Ectodermal cell (in vitro differentiated cells): Measurements from ENCODE around the gene ANTXRL.
"Not testable (repeated sequence)": the region's sequence is repeated elsewhere in the genome, so short reads cannot be mapped to it uniquely, and the experiment has no call there.

Experiments used
- H3K27ac ChIP-seq: 2 replicates; pipeline ENCODE4 v1.7.0; 2013; ENCODE audit warnings: mild to moderate bottlenecking, low read depth, low read length; ENCODE audit not compliant: insufficient read depth, poor library complexity, severe bottlenecking
- H3K27me3 ChIP-seq: 2 replicates; pipeline ENCODE4 v1.7.0; 2013; ENCODE audit warnings: mild to moderate bottlenecking, low read length; ENCODE audit not compliant: insufficient read depth, control insufficient read depth, poor library complexity, severe bottlenecking
- H3K36me3 ChIP-seq: one replicate; pipeline ENCODE4 v1.7.0; 2013; ENCODE audit warnings: low read length; ENCODE audit not compliant: control insufficient read depth, insufficient read depth
- H3K4me1 ChIP-seq: one replicate; pipeline ENCODE4 v1.7.0; 2013; ENCODE audit warnings: low read length; ENCODE audit not compliant: control insufficient read depth, insufficient read depth
- H3K4me3 ChIP-seq: 2 replicates; pipeline ENCODE4 v1.7.0; 2013; ENCODE audit warnings: low read depth, low read length, control low read depth; ENCODE audit not compliant: insufficient read depth
- H3K9me3 ChIP-seq: 2 replicates; pipeline ENCODE4 v1.7.0; 2013; ENCODE audit warnings: mild to moderate bottlenecking, low read length, moderate library complexity; ENCODE audit not compliant: control insufficient read depth
- WGBS, 2 experiments: methylation state at CpG; one replicate each; pipeline ENCODE4 v1.1.7; 2013; ENCODE audit warnings: missing lambda C conversion rate in 2 of 2; 5-methylcytosine and 5-hydroxymethylcytosine counted together

Gene ANTXRL

DNA sequence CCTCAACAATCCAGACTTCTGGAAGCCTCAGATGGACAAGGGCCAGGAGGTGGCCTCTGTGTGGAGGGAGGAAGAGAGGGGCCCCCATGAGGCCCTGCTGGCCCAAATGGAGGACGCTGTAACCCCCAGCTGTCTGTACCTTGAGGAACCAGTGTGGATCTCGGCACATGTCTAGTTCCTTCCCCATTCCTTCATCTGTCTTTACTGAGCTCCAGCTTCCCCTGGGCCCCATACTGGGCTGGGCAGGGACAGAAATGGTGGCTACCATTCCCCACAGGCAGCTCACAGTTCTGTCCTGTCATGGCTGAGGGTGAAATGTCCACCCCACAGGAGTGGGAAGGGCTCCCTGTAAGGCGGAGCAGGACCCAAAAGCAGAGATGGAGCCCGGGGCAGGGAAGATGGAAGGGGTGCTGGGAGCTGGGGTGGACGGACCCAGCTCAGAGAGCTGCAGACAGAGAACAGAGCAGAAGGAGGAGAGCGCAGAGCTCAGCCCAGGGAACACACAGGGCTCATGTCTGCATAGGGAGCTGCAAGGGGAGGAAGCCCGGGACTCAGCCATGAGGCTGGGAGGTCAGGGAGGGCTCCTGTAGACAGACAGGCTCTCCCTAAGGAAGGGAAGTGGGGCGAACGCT is 22.8 kb downstream of the ANTXRL start:
- no peaks in the 10 kb centered on the region for H3K27me3 ChIP-seq
- no peak overlapping the region for H3K4me3 ChIP-seq
- H3K4me1 ChIP-seq: no peaks in the 10 kb centered on the region
- H3K9me3 ChIP-seq: no peaks in the 10 kb centered on the region
- H3K36me3 ChIP-seq: no peaks in the 10 kb centered on the region
- WGBS, 2 experiments: 91 to 92% methylated on average over 9 of the region's 9 CpGs
- H3K27ac ChIP-seq: no peak overlapping the region

DNA sequence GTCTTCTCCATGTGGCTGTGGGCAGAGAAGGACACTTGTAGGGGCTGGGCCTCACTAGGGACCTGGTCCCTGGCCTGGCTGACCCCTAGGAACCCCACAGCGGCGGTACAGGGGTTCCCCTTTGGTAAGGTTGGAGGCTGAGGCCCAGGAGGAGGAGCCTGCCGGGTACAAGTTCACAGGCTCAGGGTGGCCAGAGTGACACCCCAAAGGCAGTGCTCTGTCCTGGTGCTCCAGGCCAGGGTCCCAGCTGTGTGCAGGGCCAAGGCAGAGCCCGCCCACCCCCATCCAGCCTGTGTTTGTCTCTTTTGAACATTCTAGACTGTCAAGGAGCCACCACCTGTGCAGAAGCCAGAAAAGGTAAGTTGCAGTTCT is 23.3 kb downstream of the ANTXRL start:
- Histone ChIP-seq H3K4me1 (no peaks in the 10 kb centered on the region), H3K4me3 (no peak overlapping the region), H3K27ac (no peak overlapping the region), H3K9me3 (no peaks in the 10 kb centered on the region), H3K36me3 (no peaks in the 10 kb centered on the region), H3K27me3 (no peaks in the 10 kb centered on the region)
- WGBS, 2 experiments: 93 to 95% methylated on average over 4 of the region's 4 CpGs

GRCh38 chr10:46310851-46311250 is 24.1 kb downstream of the ANTXRL start:
- Histone ChIP-seq H3K9me3 (no peaks in the 10 kb centered on the region), H3K4me3 (no peak overlapping the region), H3K27ac (no peak overlapping the region), H3K36me3 (no peaks in the 10 kb centered on the region), H3K4me1 (no peaks in the 10 kb centered on the region), H3K27me3 (no peaks in the 10 kb centered on the region)
- WGBS, 2 experiments: 82 to 88% methylated on average over 6 of the region's 6 CpGs

GRCh38 chr10:46311501-46311951 is 24.7 kb downstream of the ANTXRL start:
- Histone ChIP-seq H3K27me3 (no peaks in the 10 kb centered on the region), H3K36me3 (no peaks in the 10 kb centered on the region), H3K4me1 (no peaks in the 10 kb centered on the region), H3K27ac (no peak overlapping the region), H3K4me3 (no peak overlapping the region), H3K9me3 (no peaks in the 10 kb centered on the region)
- WGBS, 2 experiments: 79 to 81% methylated on average over 7 of the region's 7 CpGs

- WGBS, 2 experiments: 94 to 96% methylated on average over 5 to 8 of the region's 9 CpGs
- not testable (repeated sequence) for H3K27me3 ChIP-seq, H3K4me1 ChIP-seq, H3K9me3 ChIP-seq, H3K4me3 ChIP-seq, H3K27ac ChIP-seq, H3K36me3 ChIP-seq
Observed at GRCh38 chr10:46311961-46312431, 25.2 kb downstream of the ANTXRL start.

DNA sequence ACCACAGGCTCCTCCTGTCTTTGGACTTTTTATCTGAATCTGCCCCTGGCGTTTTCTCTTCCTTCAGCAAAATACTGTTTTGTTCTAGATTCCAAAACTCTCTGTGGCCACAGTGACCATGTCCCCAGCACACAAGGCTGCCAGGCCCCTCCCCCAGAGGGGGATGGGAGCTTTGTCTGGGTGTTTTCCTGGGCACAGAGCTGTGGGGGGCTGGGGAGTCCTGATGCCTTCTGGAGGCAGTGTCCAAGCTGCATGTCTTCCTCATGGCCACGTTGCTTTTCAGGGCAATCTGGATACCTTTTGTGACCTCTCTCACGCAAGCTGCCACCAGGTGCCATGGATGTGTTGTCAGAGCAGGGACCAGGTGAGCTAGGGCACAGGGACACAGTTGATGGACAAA is 26.2 kb downstream of the ANTXRL start:
- no peaks in the 10 kb centered on the region for H3K9me3 ChIP-seq
- no peaks in the 10 kb centered on the region for H3K4me1 ChIP-seq
- no peak overlapping the region for H3K27ac ChIP-seq
- WGBS, 2 experiments: 88 to 89% methylated on average over 3 of the region's 3 CpGs
- no peaks in the 10 kb centered on the region for H3K36me3 ChIP-seq
- H3K27me3 ChIP-seq: no peaks in the 10 kb centered on the region
- no peak overlapping the region for H3K4me3 ChIP-seq

GRCh38 chr10:46314071-46314470 is 27.3 kb downstream of the ANTXRL start:
- WGBS, 2 experiments: 88 to 91% methylated on average over 8 of the region's 8 CpGs
- no peak overlapping the region for H3K27ac ChIP-seq
- no peaks in the 10 kb centered on the region for H3K36me3 ChIP-seq
- no peak overlapping the region for H3K4me3 ChIP-seq
- no peaks in the 10 kb centered on the region for H3K9me3 ChIP-seq
- H3K27me3 ChIP-seq: no peaks in the 10 kb centered on the region
- no peaks in the 10 kb centered on the region for H3K4me1 ChIP-seq

DNA sequence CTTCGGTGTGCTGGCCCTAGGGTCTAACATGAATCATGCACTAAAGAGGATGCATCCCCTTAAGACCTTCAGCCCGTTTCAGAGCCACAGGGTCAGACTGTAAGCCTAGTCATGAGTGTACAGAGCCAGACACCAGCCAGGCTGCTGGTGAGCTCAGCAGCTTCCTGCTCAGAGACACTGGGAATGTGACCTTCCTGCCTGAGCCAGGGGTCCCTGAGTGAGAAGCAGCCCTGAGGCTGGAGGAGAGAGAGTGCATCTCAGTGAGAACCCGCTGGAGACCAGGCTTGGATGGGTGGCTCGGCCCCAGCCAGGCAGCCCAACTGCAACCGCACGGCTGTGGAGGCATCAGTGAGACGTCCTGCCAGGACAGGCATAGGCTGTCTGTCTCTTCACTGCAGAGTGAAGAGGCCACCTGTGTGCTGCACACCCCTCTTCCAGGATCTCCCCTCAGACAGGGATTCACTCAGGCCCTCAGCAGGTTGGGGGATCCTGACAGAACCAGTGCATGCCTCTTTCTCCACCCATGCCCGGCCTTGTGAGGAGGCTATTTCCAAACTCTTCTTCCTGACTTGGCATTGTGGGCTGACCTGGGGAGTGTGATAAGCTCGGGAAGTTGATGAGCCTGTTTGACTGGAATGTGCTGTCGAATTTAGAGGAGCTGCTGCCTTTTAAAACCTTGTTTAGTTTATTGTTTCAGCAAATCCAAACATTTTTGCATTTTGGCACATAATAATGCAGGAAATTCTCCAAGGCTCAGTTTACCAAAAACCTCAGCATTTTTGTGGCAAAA is 28.5 kb downstream of the ANTXRL start:
- not testable (repeated sequence) for H3K4me1 ChIP-seq, H3K4me3 ChIP-seq, H3K27me3 ChIP-seq, H3K36me3 ChIP-seq, H3K9me3 ChIP-seq, H3K27ac ChIP-seq
- WGBS, 2 experiments: 79 to 88% methylated on average over 10 of the region's 10 CpGs

GRCh38 chr10:46317370-46317769 is 30.6 kb downstream of the ANTXRL start:
- 88 to 91% methylated on average over 4 to 5 of the region's 5 CpGs for WGBS, 2 experiments
- Histone ChIP-seq H3K9me3 (no peaks in the 10 kb centered on the region), H3K27me3 (no peaks in the 10 kb centered on the region), H3K36me3 (no peaks in the 10 kb centered on the region), H3K4me3 (no peak overlapping the region), H3K4me1 (no peaks in the 10 kb centered on the region), H3K27ac (no peak overlapping the region)

GRCh38 chr10:46317889-46318288 is 31.1 kb downstream of the ANTXRL start:
- H3K4me1 ChIP-seq: no peaks in the 10 kb centered on the region
- H3K27ac ChIP-seq: no peak overlapping the region
- H3K4me3 ChIP-seq: no peak overlapping the region
- H3K27me3 ChIP-seq: no peaks in the 10 kb centered on the region
- WGBS, 2 experiments: 93 to 95% methylated on average over 2 of the region's 2 CpGs
- H3K36me3 ChIP-seq: no peaks in the 10 kb centered on the region
- no peaks in the 10 kb centered on the region for H3K9me3 ChIP-seq
